Measurements from ENCODE around the gene ATL1. TPM values are rescaled to one million over a fixed set of nuclear protein-coding genes. Genes with fewer than 3 reads are reported as not detected.

Gene ATL1
- 4.6 to 5.9 TPM (median 5.5 TPM) in 5 replicates for total RNA-seq (2022; extraction: Qiagen RNA extraction; ENCODE audit: low read depth)

DNA sequence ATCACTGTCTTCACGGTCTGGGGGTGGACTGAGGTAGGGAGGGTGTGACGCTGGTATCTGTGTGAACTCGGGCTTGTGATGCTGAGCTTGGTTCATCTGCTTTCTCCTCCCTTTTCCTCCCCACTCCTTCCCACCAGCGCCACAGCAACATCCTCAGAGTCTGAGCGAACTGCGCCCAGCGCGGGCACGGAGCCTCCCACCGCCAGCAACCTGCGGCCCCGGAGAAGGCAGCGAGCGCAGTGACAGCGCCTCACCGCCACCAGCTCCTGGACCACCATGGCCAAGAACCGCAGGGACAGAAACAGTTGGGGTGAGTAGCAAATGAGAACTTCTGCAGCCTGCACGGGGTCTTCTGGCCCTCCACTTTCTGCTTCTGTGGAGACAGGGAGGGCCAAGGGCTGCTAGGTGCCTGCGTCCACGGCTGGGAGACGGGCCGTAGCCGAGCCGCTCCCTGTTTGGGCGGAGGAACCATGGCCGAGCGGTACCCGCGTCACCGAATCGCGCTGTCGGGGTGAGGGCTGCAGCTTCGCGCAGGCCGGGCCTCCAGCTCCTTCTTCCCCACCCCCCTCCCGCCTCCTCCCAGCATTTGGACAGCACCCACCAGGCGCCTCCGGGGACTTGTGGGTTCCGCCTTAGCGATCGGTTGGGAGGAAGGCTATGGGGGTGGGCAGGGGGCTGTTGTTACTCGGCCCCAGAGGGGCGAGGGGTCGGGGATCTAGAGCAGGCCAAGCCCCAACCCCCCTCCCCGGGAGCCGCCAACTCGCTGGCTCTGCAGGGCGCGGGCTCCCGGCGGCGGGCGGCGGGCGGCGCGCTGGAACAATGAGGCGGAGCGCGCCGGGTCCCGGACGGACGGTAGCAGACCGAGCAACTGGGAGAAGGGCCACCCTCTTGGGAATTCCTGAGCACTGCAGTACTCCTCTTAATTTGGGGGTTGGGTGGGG is at the start of gene ATL1:
Gene ATL1 (plus strand): TSS at position 156 of the 941 bp plus-strand sequence. CDS start 121 bp downstream, at position 277.

GRCh38 chr14:50532502-50533240 is 27.3 kb upstream of the ATL1 start, which contains the start of gene MAP4K5:
Gene MAP4K5 (minus strand): TSS chr14:50532569. CDS start chr14:50532049, 520 bp downstream.

DNA sequence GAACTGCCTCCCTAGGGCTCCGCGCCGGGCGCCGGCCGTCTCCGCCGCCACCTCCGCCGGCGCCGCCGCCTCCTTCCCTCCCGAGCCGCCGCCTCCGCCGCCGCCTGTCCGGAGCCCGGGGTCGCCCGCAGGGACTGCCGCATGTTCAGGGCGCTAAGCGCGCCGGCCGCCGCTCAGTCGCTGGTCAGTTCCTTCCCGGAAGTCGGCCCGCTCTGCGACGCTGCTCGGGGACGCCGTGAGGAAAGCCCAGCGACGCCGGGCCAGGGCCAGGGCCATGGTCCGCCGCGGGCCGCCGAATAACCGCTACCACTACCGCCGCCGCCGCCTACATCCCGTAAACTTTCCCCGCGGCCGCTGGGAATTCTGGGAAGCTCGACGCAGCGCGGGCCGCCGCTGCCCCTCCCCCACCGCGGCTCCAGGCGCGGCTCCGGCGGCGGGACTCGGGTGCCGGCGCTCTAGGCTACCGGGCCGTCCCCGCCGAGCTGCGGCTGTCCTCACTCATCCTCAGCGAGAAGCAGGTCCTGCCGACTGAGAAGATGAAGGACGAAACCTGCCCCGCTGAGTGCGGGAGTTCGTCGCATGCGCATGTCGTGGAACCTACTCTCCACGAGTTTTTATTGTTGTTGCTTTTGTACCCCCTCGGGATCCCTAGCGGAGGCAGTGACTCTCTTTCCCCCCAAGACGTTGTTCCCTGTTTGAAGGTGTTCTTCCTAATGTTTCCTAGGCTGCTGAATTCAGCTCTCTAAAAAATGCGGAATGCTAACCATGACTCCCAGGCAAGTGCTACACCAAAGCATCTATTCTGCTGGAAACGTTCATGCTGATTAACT is 108.3 kb downstream of the ATL1 start, which contains the start of gene SAV1:
Gene SAV1 (minus strand): TSS at position 311 of the 830 bp plus-strand sequence. CDS start 339 bp downstream, outside the sequence.

Other genes starting within 250 kb of the ATL1 start
- 8.3 to 11.4 TPM (median 10.4 TPM) in 5 replicates for gene L2HGDH, start 247.9 kb upstream of the ATL1 start, total RNA-seq (2022; extraction: Qiagen RNA extraction; ENCODE audit: low read depth)
- 9.2 to 13.3 TPM (median 12.5 TPM) in 5 replicates for gene DMAC2L, start 247.8 kb upstream of the ATL1 start, total RNA-seq (2022; extraction: Qiagen RNA extraction; ENCODE audit: low read depth)
- gene CDKL1, start 163.3 kb upstream of the ATL1 start, total RNA-seq (2022; extraction: Qiagen RNA extraction; ENCODE audit: low read depth): 3.0 to 13.9 TPM (median 11.8 TPM) in 5 replicates
- gene MAP4K5, start 27.6 kb upstream of the ATL1 start, total RNA-seq (2022; extraction: Qiagen RNA extraction; ENCODE audit: low read depth): 28.1 to 46.1 TPM (median 36.6 TPM) in 5 replicates
- gene SAV1, start 108.2 kb downstream of the ATL1 start, total RNA-seq (2022; extraction: Qiagen RNA extraction; ENCODE audit: low read depth): 20.8 to 35.5 TPM (median 30.9 TPM) in 5 replicates